Chondrocyte (in vitro differentiated cells): ENCODE data around the gene DHCR24. TPM values are rescaled to one million over a fixed set of nuclear protein-coding genes. Genes with fewer than 3 reads are reported as not detected.

ENCODE experiments used
- DNase-seq: peaks from one replicate; pipeline ENCODE4 v3.0.0; 2021; ENCODE audit warnings: mixed read lengths, low spot score
- H3K27ac Mint-ChIP-seq: one replicate; pipeline ENCODE4 v1.8.0; 2021; ENCODE audit warnings: mild to moderate bottlenecking, moderate library complexity, mixed read lengths; ENCODE audit not compliant: unreplicated experiment
- H3K27me3 Mint-ChIP-seq: 2 replicates; pipeline ENCODE4 v1.8.0; 2021; ENCODE audit warnings: low read depth, mixed read lengths
- H3K36me3 Mint-ChIP-seq: 2 replicates; pipeline ENCODE4 v1.8.0; 2021; ENCODE audit warnings: low read depth, mixed read lengths
- H3K4me1 Mint-ChIP-seq: 2 replicates; pipeline ENCODE4 v1.8.0; 2021; ENCODE audit warnings: low read depth, mild to moderate bottlenecking, mixed read lengths
- H3K4me3 Mint-ChIP-seq: one replicate; pipeline ENCODE4 v1.8.0; 2021; ENCODE audit warnings: mild to moderate bottlenecking, moderate library complexity, mixed read lengths; ENCODE audit not compliant: unreplicated experiment
- H3K9me3 Mint-ChIP-seq: 2 replicates; pipeline ENCODE4 v1.8.0; 2021; ENCODE audit warnings: low read depth, mixed read lengths
- CTCF ChIP-seq: fragments of 200-600 bp; sonication (generic); IDR thresholded peaks from 2 replicates; pipeline ENCODE4 v1.5.0; 2021; ENCODE audit warnings: antibody characterized with exemption, mild to moderate bottlenecking, moderate library complexity
- total RNA-seq: library from RNA; stranded (reverse); gene quantifications from 3 replicates; pipeline ENCODE4 v1.2.1, GENCODE V29; 2021

Gene DHCR24
- total RNA-seq, 1 donor from 2014 or later, result 129 TPM

- Mint-ChIP-seq H3K4me1 (no peaks in the 10 kb centered on the region), H3K36me3 (no peaks in the 10 kb centered on the region), H3K27ac (no peak overlapping the region), H3K9me3 (no peaks in the 10 kb centered on the region), H3K4me3 (no peak overlapping the region), H3K27me3 (peaks cover 17% of the 10 kb centered on the region)
- no peak for TF ChIP-seq CTCF
- no peak for DNase-seq
These were observed 86.7 kb downstream of the DHCR24 start for GRCh38 chr1:54800041-54800898.

Other genes starting within 250 kb of the DHCR24 start
- 0.15 TPM in 1 of 3 replicates, not detected in the others for gene MROH7, start 245.4 kb downstream of the DHCR24 start, total RNA-seq
- 12.6 to 14.7 TPM (median 12.7 TPM) in 3 replicates for gene TTC4, start 171.3 kb downstream of the DHCR24 start, total RNA-seq
- 3.2 to 4.2 TPM (median 4.0 TPM) in 3 replicates for gene PARS2, start 122.7 kb downstream of the DHCR24 start, total RNA-seq
- gene TTC22, start 85.9 kb downstream of the DHCR24 start, total RNA-seq, result not detected in 3 replicates
- not detected in 3 replicates for gene TMEM61, start 93.4 kb upstream of the DHCR24 start, total RNA-seq
- not detected in 3 replicates for gene BSND, start 111.7 kb upstream of the DHCR24 start, total RNA-seq
- gene PCSK9, start 152.4 kb upstream of the DHCR24 start, total RNA-seq, result 0.41 to 0.60 TPM (median 0.53 TPM) in 3 replicates